Measurements from ENCODE around the gene FOXP1.

The FOXP1 gene

DNA sequence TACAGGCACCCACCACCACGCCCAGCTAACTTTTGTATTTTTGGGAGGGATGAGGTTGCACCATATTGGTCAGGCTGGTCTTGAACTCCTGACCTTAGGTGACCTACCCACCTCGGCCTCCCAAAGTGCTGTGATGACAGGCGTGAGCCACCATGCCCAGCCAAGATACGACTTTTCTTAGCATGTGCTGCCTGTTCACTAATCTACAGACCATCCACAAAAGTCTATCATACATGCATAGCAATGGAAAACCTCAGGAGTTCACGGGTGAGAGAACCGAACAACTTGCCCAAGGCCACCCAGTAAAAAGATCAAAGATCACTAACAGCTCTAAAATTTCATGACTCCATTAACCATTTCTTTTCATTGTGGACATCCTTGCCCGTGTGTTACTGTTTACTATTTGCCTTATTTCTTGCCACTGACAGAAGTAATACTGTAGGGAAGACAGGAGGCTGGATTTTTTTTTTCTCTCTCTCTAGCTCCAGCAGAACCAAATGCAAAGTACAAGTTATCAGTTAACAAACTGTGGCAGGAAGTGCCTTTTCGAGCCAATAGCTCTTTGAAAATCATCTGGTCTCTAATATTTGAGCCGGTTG, 92.3 kb downstream of the FOXP1 start:
- TF ChIP-seq ZNF274 (IDR thresholded peaks at IDR 0.05; ENCODE audit: low read depth, low read length), result no peak
- H3K4me3 ChIP-seq (ENCODE audit: low read length), result no peak overlapping the region

DNA sequence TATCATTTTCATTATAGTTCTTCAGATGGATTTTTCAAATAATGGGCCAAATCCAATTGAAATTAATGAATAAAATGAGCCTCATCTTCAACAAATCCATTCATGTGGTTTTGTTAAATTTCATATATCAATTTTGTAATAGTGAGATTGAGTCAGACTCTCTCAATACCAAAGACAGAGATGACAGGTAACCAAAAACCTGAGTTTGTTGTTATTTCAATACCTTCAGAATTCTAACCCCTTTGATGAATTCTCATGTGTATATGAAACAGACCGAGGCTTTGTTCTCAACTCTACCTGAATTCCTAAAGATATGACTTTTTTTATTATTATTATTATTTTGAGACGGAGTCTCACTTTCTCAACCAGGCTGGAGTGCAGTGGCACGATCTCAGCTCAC, 92.8 kb downstream of the FOXP1 start:
- TF ChIP-seq ZNF274 (IDR thresholded peaks at IDR 0.05; ENCODE audit: low read depth, low read length), result no peak

DNA sequence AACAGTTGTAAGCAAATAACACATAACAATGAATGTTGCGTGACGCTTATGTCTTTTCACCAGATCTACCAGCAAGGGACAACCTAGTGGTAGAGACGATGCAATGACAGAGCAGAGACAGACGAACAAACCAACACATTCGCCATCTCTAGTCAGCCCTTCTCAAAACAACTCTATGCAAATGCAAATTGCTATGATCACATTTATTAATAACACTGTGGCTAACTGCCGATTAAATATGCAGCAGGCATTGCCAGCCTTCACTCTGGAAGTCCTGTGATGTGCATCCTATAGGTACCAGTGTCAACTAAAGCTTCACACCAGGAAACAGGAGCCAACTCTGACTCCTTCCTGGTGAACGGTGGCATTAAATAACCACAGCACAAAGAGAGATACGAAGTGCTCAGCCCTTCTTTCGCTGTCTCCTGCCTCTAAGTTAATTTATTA, 94.2 kb downstream of the FOXP1 start:
- no peak for TF ChIP-seq ZNF274 (IDR thresholded peaks at IDR 0.05; ENCODE audit: low read depth, low read length)
- no peak overlapping the region for H3K4me3 ChIP-seq (ENCODE audit: low read length)

More for the DNA sequence above, 92.8 kb downstream of the FOXP1 start:
- H3K4me3 ChIP-seq (ENCODE audit: low read length), result no peak overlapping the region

DNA sequence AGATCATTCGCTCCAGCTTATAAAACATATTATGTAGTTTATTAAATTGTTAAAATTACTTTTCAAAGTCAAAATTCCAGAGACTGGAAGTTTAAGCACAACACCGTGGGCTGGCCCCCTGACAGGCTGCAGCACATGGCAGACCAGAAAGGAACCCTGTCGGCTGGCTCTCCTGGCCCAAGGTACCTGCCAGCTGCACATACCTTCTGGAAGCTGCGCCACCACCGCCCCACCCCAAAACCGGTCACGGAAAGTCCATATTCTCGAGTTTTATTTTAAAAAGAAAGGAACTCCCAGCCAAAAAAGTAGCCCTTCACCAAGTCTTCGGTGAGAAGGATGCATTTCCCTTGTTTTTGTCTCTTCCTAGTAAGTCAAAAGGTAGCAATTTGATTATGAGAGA, 94.6 kb downstream of the FOXP1 start:
- no peak for TF ChIP-seq ZNF274 (IDR thresholded peaks at IDR 0.05; ENCODE audit: low read depth, low read length)
- H3K4me3 ChIP-seq (ENCODE audit: low read length), result no peak overlapping the region

DNA sequence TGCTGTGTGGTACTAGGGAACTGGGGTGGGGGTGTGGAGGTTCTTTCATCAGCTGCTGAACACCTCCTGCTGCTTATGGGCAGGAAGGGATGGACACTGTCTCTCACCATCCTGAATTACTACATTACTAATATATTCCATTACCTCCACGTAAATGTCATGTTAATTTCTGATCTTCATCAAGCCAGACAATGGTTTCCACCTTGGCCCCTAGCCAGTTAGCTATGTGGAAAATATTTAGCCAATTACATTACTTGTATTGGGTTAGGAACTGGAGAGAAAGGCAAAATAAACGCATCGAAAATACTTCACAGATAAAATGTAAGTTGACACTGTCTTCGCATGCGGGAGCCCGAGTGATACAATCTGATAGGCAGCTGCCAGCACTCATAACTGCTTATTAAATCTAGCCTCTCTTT, 95.1 kb downstream of the FOXP1 start:
- no peak overlapping the region for H3K4me3 ChIP-seq (ENCODE audit: low read length)
- no peak for TF ChIP-seq ZNF274 (IDR thresholded peaks at IDR 0.05; ENCODE audit: low read depth, low read length)

DNA sequence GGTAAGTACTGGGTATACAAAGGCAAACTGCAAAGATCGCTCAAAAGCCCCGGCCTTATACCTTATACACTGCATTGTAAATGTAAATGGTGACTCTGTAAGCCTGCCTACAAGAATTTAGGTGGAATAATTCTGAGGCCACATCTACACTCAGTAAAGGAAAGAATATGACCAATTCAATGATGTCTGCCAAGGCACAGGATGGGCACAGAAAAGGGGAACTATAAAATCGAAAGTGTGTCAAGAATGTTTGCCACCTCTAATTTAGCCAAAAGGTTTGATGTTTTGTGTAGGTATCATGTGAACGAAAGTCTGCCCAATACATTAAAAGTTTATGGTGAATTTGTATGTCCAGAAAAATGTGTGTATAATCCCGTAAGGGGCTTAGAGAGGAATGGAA, 96.1 kb downstream of the FOXP1 start:
- no peak for TF ChIP-seq ZNF274 (IDR thresholded peaks at IDR 0.05; ENCODE audit: low read depth, low read length)
- H3K4me3 ChIP-seq (ENCODE audit: low read length), result no peak overlapping the region

DNA sequence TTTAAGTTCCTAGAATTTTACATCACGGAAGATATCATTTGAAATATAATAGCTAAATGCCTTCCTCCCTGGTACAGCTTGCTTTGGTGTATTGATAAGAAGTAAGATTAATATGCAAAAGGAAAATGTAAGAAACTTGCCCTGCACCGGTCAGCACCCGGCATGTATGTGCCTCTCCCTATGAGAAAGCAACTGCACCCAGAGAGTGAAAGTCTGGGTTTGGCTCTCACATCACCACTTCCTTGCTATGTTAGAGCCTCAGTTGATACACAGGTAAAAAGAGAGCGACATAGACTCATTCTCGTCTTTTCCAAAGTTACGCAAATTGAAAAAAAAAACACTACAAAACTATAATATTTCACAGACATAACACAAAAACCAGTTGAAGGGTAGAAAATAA, 96.7 kb downstream of the FOXP1 start:
- TF ChIP-seq ZNF274 (IDR thresholded peaks at IDR 0.05; ENCODE audit: low read depth, low read length), result no peak
- H3K4me3 ChIP-seq (ENCODE audit: low read length), result no peak overlapping the region

DNA sequence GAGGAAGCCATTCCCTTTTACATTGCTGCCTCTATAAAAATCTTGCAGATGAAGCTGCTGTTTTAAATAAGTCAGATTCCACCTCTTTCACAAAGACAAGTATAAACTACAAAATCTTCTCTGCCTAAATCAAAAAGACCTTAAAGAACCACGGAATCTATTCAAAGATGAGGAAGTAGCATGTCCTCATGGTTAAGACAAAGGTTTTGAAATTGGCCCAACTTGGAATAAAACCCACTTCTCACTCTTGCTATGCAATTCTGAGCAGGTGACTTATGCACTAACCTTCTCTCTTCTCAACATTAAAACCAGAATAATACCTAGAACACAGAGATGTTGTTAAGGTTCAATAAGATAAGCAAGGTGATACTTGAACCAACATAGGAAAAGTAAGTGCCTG, 97.6 kb downstream of the FOXP1 start:
- no peak overlapping the region for H3K4me3 ChIP-seq (ENCODE audit: low read length)
- no peak for TF ChIP-seq ZNF274 (IDR thresholded peaks at IDR 0.05; ENCODE audit: low read depth, low read length)

DNA sequence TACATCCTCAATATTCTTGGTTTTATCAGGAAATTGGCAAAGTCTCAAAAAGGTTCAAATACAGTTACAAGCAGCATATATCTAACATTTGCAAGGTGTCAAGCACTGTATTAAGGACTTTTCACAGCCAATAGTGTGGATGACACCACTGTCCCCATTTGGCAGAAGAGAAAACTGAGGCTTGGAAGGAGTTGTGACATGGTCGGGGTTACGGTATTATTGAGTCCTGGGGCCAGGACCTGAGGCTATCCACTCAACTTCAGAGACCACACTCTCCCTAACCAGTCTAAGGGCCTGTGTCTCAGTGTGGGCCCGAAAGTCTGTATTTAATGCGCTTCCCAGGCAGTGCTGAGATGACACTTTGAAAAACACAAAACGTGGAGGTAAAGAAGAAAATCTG, 99.1 kb downstream of the FOXP1 start:
- no peak overlapping the region for H3K4me3 ChIP-seq (ENCODE audit: low read length)
- no peak for TF ChIP-seq ZNF274 (IDR thresholded peaks at IDR 0.05; ENCODE audit: low read depth, low read length)

DNA sequence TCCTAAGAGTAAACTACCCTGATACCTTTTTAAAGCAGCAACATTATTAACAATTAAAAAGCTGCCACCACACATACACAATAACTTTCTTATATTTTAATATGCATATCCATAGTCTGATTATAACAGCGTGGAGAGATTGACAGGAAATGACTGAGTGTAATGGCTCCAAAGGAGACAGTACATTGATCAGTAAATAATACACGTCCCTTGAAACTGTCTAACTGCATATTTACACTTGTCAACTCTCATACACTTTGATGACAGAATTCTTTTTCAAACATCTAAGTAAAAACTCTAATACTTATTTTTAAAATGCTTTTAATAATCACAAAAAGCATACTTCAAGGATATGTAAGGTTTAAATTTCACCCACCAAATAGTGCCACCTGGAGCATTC, 99.5 kb downstream of the FOXP1 start:
- no peak for TF ChIP-seq ZNF274 (IDR thresholded peaks at IDR 0.05; ENCODE audit: low read depth, low read length)
- H3K4me3 ChIP-seq (ENCODE audit: low read length), result no peak overlapping the region

DNA sequence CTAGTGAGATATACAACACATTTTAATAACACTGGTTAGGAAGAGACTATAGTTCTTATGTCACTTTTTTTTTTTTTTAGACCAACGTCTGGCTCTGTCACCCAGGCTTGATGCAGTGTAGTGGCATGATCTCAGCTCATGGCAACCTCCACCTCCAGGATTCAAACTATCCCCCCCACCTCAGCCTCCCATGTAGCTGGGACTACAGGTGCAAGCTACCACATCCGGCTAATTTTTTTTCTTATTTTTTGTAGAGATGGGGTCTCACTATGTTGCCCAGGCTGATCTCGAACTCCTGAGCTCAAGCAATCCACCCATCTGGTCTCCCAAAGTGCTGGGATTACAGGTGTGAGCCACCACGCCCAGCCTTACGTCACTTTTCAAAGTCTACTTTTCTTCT, 100.8 kb downstream of the FOXP1 start:
- no peak for TF ChIP-seq ZNF274 (IDR thresholded peaks at IDR 0.05; ENCODE audit: low read depth, low read length)
- no peak overlapping the region for H3K4me3 ChIP-seq (ENCODE audit: low read length)

DNA sequence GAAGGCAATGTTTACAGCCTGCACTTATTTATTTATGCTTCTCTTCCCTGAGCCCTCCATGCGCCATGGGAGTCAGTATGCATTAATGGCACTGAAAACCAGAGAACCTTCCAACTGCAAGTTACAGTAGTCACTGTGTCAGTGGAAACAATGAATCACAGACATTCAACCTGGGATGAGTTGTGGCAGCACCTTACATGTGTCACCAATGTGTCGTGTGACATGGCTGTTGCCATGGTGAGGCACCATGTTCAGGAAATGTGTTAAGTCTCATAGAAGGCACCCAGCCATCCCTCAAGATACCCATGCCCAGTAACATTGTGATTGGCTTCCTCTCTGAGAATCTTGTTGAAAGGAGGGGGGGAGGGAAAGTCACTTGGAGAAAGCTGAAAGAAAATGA, 105.0 kb downstream of the FOXP1 start:
- H3K4me3 ChIP-seq (ENCODE audit: low read length), result no peak overlapping the region
- no peak for TF ChIP-seq ZNF274 (IDR thresholded peaks at IDR 0.05; ENCODE audit: low read depth, low read length)

DNA sequence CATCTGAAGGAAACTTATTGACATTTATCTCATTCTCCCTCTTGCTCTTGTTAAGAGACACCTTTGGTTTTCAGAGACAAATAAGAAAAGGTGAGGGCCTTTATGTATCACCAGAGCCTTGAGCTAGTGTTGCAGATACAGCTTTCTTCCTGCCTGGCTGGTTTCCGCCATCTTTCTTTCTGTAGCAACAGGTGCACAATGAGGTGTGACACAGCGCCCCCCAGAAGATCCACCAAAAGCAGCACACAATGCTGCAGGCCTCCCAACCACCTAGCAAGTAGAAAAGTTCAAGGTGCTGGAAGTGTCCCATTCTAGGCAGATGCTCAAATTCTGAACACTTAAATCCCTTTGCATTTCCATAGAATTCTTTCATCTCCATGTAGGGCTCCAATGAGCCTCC, 106.6 kb downstream of the FOXP1 start:
- no peak overlapping the region for H3K4me3 ChIP-seq (ENCODE audit: low read length)
- TF ChIP-seq ZNF274 (IDR thresholded peaks at IDR 0.05; ENCODE audit: low read depth, low read length), result no peak

DNA sequence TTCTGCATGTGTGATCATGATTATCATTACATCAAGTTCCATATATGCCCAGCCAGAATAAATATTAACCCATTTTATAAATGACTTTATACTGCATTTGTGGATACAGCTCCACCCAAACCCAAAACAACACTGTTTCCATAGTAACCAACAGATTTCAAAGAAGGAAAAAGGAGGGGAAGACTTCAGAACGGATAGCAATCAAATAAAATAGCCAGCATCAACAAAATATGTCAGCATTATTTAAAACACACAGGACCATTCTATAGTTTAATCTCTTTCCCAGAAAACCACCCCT, 114.4 kb downstream of the FOXP1 start:
- H3K4me3 ChIP-seq (ENCODE audit: low read length), result no peak overlapping the region
- TF ChIP-seq ZNF274 (IDR thresholded peaks at IDR 0.05; ENCODE audit: low read depth, low read length), result no peak

DNA sequence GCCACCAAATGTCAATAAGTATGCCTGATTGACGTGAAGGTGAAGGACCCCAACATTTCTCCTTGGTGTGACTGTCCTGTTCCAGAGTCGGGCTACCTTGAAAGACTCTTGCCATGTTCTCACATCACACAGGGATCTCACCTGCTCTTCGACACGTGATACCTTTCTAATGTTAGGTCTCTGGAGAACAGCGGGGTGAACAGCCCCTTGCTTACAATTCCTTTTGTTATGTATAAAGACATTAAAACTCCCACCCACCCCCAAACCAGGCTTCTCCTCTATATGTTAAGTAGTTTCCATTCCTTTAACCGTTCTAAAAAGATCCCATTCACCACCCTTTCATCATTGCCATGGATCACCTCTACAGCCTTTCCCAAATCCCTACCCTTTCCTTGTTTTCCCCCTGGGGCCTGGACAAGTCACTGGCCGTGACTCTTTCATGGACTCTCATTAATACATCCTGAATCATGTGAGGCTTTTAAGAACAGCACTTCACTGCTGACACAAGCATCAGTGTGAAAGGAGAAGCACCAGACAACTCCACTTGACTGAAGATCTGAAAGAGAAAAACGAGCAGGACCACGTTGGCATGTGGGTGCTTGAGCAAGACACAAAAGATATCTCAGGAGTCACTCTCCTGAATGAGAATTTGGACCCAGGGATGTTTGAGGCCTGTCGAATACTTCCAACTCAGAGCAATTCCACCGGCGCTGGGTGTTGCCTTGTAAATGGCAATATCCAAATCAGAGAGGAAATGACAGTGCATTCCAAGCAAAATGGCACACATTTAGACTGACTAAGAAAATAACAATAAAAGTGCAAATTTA, 115.0 kb downstream of the FOXP1 start:
- no peak overlapping the region for H3K4me3 ChIP-seq (ENCODE audit: low read length)
- no peak for TF ChIP-seq ZNF274 (IDR thresholded peaks at IDR 0.05; ENCODE audit: low read depth, low read length)

DNA sequence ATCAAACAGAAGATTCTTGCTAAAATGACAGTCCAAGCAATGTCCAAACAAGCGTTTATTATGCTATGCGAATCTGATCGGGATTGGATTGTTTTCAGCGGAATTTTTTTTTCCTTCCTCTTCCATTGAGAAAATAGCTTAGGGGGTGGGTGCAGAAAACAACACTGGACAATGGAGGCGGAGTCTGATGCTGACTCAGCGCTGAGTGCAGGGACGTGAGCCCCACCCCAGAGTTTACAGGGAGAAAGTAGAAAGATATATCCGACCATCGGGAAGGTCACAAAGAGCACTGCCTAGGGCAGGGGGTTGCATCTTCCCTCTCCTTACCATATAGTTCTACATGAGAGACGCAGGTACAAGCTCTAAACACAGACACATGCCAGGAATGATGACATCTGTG, 117.0 kb downstream of the FOXP1 start:
- no peak overlapping the region for H3K4me3 ChIP-seq (ENCODE audit: low read length)
- TF ChIP-seq ZNF274 (IDR thresholded peaks at IDR 0.05; ENCODE audit: low read depth, low read length), result no peak
